Mesothelial cell of epicardium (in vitro differentiated cells): ENCODE measurements around the gene BLM. TPM values are rescaled to one million over a fixed set of nuclear protein-coding genes. Genes with fewer than 3 reads are reported as not detected.

Experiments used
- DNase-seq, 2 experiments: peaks; one replicate each; pipeline ENCODE4 v3.0.0; 2021; ENCODE audit warnings: low spot score in 2 of 2; ENCODE audit not compliant: unreplicated experiment in 2 of 2
- H3K27ac Mint-ChIP-seq: 2 replicates; pipeline ENCODE4 v1.8.0; 2021; ENCODE audit warnings: mixed read lengths
- H3K27me3 Mint-ChIP-seq: 2 replicates; pipeline ENCODE4 v1.8.0; 2021; ENCODE audit warnings: low read depth, mixed read lengths
- H3K36me3 Mint-ChIP-seq: 2 replicates; pipeline ENCODE4 v1.8.0; 2021; ENCODE audit warnings: mixed read lengths
- H3K4me1 Mint-ChIP-seq: 2 replicates; pipeline ENCODE4 v1.8.0; 2021; ENCODE audit warnings: mixed read lengths
- H3K4me3 Mint-ChIP-seq: 2 replicates; pipeline ENCODE4 v1.8.0; 2021; ENCODE audit warnings: mild to moderate bottlenecking, moderate library complexity, mixed read lengths
- H3K9me3 Mint-ChIP-seq: 2 replicates; pipeline ENCODE4 v1.8.0; 2021; ENCODE audit warnings: mixed read lengths
- total RNA-seq: library from RNA; stranded (reverse); gene quantifications from 3 replicates; pipeline ENCODE4 v1.2.1, GENCODE V29; 2021
- TF ChIP-seq, protein P1 (sequence below): fragments of 200-600 bp; sonication (generic); IDR thresholded peaks from one replicate; pipeline ENCODE4 v1.5.0; 2021; ENCODE audit warnings: antibody characterized with exemption; ENCODE audit not compliant: unreplicated experiment

The BLM gene
- total RNA-seq, 1 donor from 2014 or later: 13.4 TPM

DNA sequence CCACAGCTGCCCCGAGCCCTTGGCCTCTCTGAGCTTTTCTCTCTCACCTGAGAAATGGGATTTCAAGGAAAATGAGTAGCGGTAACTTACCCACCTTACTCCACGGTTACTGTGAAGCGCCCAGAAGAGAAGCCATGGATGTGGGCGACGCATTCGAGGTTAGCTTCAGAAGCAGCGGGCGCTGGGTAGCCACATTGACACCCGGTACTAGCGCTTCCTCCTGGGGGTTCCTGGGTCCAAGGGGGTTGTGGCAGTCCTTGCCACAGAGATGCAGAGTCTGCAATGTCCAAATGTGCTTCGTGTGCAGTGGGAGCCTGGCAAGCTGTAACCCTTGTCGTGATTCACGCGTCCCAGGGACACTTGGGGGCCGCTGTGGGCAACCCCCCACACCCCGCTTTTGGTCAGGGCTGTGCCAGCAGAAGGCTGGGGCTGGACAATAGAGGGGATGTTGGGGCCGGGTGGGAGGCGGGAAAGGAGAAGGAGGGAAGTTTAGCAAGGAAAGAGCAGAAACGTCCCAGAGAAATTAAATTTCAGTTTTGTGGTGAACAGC lies 109.8 kb downstream of the BLM start:
- Mint-ChIP-seq H3K36me3 (no peaks in the 10 kb centered on the region), H3K9me3 (no peaks in the 10 kb centered on the region), H3K27me3 (no peaks in the 10 kb centered on the region), H3K4me3 (no peak overlapping the region), H3K4me1 (no peaks in the 10 kb centered on the region), H3K27ac (no peak overlapping the region)
- TF ChIP-seq, protein P1, sequence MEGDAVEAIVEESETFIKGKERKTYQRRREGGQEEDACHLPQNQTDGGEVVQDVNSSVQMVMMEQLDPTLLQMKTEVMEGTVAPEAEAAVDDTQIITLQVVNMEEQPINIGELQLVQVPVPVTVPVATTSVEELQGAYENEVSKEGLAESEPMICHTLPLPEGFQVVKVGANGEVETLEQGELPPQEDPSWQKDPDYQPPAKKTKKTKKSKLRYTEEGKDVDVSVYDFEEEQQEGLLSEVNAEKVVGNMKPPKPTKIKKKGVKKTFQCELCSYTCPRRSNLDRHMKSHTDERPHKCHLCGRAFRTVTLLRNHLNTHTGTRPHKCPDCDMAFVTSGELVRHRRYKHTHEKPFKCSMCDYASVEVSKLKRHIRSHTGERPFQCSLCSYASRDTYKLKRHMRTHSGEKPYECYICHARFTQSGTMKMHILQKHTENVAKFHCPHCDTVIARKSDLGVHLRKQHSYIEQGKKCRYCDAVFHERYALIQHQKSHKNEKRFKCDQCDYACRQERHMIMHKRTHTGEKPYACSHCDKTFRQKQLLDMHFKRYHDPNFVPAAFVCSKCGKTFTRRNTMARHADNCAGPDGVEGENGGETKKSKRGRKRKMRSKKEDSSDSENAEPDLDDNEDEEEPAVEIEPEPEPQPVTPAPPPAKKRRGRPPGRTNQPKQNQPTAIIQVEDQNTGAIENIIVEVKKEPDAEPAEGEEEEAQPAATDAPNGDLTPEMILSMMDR: no peak
- no peak for DNase-seq

DNA sequence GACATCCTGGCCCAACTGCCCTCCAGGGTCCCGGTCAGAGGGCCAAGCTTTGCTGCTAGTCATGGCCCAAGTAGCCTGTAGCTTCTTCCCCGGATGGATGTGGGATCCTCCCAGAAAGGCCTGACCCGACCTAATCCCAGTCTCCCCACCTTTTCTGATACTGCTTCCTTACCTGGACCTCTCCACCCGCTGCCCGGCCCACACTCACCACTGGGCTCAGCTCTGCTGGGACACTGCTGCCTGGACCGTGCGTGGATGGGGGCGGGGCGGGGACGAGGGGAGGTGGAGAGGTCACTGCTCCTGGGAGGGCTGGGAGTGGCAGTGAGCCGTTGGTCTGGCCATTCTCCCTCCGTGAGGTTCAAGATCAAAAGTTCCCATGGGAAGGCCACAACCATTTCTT lies 111.0 kb downstream of the BLM start:
- no peaks in the 10 kb centered on the region for H3K9me3 Mint-ChIP-seq
- no peak overlapping the region for H3K4me3 Mint-ChIP-seq
- TF ChIP-seq, protein P1: no peak
- H3K36me3 Mint-ChIP-seq: no peaks in the 10 kb centered on the region
- no peaks in the 10 kb centered on the region for H3K4me1 Mint-ChIP-seq
- no peak for DNase-seq
- no peak overlapping the region for H3K27ac Mint-ChIP-seq
- no peaks in the 10 kb centered on the region for H3K27me3 Mint-ChIP-seq

DNA sequence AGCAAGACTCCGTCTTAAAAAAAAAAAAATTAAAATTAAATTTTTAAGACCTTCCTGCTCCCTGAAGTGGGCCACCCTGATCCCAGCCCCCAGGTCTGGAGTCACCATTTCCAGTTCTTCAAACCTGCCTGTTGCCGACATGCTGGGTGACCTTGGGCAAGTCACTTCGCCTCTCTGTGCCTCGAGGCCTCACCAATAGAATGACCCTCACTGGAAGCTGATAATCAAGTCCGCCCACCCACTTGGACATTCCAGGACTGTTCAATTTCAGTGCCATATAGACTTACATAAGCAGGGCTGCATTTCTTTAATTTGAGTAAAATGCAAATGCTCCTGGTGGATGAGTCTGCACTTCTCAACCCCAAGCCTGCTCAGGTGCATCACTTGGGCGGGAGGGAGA lies 112.0 kb downstream of the BLM start:
- Mint-ChIP-seq H3K4me1 (no peaks in the 10 kb centered on the region), H3K27ac (no peak overlapping the region), H3K9me3 (no peaks in the 10 kb centered on the region), H3K4me3 (no peak overlapping the region), H3K36me3 (no peaks in the 10 kb centered on the region), H3K27me3 (no peaks in the 10 kb centered on the region)
- DNase-seq: no peak
- TF ChIP-seq, protein P1: no peak

DNA sequence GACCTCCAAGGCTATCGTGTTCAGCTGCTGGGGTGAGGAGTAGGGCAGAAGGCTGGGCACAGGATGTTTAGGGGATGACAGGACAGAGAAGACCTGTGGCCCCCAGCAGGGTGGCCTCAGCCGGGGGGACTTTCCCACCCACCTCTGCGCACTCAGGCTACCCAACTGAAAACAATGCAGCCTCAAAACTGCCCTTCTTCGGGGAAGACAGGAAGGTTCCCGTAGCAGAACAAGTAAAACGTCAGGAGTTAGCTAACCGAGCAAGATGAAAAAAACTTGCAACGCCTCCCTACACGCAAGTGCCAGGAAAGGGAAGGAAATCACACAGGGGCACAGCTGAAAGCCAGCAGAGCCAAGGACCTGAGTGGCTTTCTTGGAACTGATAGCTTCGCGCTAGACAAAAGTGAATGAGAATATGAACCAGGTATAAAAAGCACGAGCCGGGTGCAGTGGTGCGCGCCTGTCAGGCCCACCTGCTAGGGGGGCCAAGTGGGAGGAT lies 112.8 kb downstream of the BLM start:
- Mint-ChIP-seq H3K27me3 (no peaks in the 10 kb centered on the region), H3K4me1 (no peaks in the 10 kb centered on the region), H3K36me3 (no peaks in the 10 kb centered on the region), H3K4me3 (no peak overlapping the region), H3K9me3 (no peaks in the 10 kb centered on the region), H3K27ac (no peak overlapping the region)
- DNase-seq: no peak
- TF ChIP-seq, protein P1: no peak

DNA sequence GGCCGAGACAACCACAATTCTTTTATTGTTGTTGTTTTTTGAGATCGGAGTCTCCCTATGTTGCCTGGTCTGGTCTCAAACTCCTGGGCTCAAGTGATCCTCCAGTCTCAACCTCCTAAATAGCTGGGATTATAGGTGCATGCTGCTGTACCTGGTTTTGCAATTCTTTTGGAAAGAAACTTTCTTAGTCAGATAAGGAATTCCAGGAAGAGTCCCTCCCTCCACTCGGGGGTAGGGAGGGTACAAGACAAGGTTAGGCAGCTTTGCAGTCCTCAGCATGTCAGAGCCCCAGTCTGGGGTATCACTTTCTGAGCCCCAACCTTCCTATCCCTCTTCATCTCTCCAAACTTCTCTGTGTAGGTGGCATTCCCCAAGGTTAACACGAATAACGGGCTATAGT lies 117.5 kb downstream of the BLM start:
- peaks cover 12% of the 10 kb centered on the region for H3K4me1 Mint-ChIP-seq
- no peaks in the 10 kb centered on the region for H3K9me3 Mint-ChIP-seq
- H3K36me3 Mint-ChIP-seq: no peaks in the 10 kb centered on the region
- no peak overlapping the region for H3K27ac Mint-ChIP-seq
- DNase-seq: no peak
- H3K27me3 Mint-ChIP-seq: no peaks in the 10 kb centered on the region
- no peak overlapping the region for H3K4me3 Mint-ChIP-seq
- TF ChIP-seq, protein P1: no peak
